Posterior cingulate gyrus (tissue), 11 donors: ENCODE data around the gene CASK.
A peak's percentile ranks its signal among the peaks of the same experiment; 100 is the strongest.

ENCODE experiments used
- DNase-seq, 10 donors: peaks; one replicate each; pipeline versions ENCODE4 v3.0.0 to v3.0.0-alpha.2; 2020 to 2021; ENCODE audit warnings: mixed read lengths in 3 of 10
- intact Hi-C: fragments of 100-400 bp; cut with DNase I; formaldehyde crosslinking; loops from one replicate; pipeline ENCODE4 v1.15.1; 2023

CASK gene

DNA sequence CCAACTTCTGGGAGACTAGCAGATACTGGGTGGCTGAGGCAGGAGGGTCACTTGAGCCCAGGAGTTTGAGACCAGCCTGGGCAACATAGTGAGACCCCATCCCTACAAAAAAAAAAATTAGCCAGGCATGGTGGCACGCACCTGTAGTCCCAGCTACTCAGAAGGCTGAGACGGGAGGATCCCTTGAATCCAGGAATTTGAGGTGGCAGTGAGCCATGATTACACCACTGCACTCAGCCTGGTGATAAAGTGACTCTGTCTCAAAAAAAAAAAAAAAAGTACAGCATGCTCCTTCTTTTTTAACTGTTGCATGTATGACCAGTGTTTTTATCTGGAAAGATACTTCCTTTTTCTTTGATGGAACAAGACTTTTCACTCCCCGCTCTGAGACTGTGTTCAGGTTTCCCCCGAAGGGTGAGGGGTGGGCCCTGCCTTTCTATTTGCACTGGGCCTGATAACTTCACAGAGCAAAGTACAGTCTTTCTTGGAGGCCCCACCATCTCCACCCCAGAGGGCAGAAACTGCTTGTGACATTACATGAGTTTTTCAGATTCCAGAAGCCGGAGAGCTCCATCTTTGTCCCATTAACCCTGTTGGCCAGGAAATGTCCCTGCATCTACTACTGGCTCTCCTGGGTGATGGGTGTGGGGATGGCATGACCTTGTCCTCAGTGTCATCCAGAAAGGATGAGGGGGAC, 441.1 kb downstream of the CASK start:
- DNase-seq: no peak

DNA sequence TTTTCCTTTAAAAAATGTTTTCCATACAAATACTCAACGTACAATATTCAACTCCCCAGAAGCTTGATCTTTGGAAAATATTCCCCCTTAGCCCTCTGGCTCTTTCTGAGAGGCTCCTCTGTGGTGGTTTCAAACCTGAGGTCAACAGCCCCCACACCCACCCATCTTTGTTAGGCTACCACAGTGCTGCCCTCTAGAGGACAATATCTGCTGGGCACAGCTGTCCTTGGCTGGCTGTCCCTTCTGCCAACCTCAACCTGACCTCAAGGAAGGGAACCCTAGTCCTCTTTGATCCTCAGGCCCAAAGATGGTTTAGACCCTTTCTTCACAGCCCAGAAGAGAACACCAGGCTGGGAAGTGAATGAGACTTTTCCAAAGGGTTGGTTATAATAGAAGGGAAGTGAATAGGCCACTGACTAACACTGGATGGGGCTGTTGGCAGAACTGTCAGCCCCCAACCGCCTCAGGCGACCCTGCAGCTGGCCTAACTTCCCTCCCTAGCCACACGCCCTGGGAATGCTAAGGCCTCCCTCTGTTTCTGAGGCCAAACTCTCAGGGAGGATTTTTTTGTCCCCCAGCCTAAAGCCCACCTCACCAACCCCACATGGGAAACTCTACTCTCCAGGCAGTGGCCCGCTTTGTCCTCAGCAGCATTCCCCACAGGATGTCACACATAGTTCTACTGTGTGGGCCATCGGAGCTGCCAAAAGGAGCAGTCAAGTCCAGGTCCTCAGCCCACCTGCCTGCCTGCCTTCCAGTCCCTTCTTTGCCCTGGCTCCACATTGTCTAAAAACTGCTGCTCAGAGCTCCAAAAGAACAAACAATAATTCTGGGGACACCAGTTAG, 441.9 kb downstream of the CASK start:
- DNase-seq: no peak
- intact Hi-C loops: no loop called here

More for the DNA sequence above, 441.1 kb downstream of the CASK start:
- intact Hi-C loops: no loop called here

DNA sequence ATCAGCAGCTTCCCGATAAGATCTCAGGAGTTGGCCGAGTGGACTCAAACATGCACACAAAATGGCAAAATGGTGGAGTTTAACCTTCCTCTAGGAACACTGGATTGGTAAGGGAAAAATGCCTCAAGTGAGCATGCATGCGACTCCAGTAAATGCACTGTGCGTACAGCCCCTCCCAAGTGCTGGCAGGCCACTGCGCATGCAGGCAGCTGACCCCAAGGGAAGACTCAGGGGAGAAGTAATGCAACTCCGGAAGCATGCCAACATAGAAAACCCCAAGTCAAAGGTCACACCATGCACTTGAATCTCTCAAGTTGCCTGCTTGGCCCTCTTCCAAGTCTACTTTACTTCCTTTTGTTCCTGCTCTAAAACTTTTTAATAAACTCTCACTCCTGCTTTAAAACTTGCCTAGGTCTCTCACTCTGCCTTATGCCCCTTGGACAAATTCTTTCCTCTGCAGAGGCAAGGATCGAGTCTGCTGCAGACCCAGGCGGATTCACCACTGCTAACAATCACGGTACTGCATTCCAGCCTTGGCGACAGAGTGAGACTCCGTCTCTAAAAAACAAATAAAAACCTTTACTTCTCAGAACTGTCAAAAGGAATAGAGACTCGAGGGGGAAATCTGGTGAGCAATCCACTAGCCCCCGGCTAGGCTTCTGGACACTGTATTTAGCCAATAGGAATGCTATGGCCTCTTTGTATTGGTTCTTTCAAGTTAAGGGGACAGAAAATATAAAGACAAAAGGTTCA, 442.7 kb downstream of the CASK start:
- no peak for DNase-seq
- intact Hi-C loops: no loop called here

DNA sequence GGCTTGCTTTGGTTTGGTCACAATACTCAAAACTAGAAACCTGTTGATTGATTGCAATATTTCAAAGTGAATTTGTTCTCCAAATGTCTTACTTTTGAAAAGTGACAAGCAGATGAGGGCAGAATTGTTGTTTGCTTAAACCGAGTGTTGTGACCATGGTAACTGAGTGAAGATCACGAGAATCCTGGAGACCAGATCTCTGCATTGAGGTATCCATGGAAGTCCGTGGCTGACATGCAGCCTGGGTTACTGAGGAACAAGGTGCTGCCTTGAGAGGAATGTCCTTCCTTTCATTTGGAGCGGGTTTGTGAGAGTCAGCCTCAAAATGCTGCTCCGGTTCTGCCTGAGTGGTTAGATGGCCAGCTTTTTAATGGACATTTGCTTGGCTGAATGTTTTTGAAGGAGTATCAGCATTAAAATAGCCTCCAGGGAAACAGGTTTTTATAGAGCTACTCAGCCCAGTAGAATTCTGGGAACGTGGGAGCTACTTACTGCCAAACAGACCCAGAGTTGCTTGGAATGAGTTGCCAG, 444.9 kb downstream of the CASK start:
- DNase-seq: peak in 1 of 10 donors; percentile 22

DNA sequence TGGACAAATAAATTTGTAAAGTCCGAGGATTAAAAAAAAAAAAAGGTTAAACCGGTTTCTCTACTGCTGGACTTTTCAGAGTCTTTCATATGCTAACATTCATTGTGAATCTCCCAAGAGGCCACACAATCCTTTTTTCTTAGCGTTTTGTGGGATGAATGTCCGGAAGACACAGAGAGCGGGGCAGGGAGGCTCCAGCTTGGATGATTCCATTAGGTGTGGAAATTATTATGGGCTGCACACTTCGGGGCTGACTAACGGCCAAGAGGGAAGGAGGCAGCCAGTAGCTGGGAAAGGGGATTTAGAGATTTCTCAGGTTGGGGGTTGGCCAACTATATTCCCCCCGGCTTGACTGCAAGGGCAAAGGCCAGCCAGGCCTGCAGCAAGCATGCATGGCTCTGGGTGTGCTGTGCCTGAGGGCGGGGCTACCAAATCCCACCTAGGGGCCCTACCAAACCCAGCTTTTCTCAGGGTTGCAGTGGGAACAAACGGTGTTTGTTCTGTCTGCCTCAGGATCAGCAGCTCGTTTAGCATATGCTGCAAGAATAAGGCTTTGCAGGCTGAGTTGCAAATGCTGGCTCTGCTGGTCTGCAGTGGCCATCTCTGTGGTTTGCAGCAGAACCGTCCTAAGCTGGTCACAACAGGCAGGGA, 447.6 kb downstream of the CASK start:
- intact Hi-C loops: no loop called here
- DNase-seq: peak in 1 of 10 donors; percentile 30

More for the DNA sequence above, 444.9 kb downstream of the CASK start:
- intact Hi-C loops: no loop called here

DNA sequence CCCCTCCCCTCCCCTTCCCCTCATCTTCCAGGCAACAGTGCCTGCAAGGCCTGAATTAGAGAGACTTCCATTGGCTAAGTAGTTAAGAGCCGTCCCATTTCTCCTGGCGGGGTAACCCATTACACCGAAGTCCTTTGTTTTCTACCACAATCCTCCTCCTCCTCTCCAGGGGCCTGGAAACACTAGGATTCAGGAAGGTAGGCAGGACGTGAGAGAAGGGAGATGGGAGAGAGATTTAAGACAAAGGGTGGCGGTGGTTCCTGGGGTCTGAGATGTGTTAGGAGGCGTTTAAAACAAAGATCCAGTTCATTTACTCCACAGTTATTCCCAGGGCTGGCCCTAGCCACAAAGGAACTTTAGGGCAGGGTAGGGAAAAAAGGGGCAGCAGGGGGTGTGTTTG, 448.2 kb downstream of the CASK start:
- no peak for DNase-seq
- intact Hi-C loops: no loop called here

DNA sequence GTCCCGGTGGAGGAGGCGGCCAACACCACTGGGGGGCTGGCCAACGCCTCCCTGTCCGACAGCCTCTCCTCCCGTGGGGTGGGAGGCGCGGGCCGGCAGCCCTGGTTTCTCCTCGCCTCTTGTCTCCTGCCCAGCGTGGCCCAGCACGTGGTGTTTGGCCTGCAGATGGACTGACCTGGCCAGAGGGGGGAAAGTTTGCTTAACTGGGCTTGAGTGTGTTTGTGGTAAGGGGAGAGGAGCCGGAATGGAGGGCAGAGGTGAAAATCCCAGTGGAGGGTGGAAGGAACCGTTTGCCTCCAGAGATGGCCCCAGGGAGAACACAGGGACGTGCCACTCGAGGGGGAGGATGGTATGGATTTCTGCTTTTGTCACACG, 448.6 kb downstream of the CASK start:
- DNase-seq: no peak
- intact Hi-C loops: no loop called here

DNA sequence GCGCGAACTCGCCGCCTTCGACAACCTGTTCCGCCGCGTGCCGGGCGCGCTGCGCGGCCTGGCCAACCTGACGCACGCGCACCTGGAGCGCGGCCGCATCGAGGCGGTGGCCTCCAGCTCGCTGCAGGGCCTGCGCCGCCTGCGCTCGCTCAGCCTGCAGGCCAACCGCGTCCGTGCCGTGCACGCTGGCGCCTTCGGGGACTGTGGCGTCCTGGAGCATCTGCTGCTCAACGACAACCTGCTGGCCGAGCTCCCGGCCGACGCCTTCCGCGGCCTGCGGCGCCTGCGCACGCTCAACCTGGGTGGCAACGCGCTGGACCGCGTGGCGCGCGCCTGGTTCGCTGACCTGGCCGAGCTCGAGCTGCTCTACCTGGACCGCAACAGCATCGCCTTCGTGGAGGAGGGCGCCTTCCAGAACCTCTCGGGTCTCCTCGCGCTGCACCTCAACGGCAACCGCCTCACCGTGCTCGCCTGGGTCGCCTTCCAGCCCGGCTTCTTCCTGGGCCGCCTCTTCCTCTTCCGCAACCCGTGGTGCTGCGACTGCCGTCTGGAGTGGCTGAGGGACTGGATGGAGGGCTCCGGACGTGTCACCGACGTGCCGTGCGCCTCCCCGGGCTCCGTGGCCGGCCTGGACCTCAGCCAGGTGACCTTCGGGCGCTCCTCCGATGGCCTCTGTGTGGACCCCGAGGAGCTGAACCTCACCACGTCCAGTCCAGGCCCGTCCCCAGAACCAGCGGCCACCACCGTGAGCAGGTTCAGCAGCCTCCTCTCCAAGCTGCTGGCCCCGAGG, 449.2 kb downstream of the CASK start:
- DNase-seq: peak in 2 of 10 donors; percentile 62 to 81
- intact Hi-C loops: no loop called here

DNA sequence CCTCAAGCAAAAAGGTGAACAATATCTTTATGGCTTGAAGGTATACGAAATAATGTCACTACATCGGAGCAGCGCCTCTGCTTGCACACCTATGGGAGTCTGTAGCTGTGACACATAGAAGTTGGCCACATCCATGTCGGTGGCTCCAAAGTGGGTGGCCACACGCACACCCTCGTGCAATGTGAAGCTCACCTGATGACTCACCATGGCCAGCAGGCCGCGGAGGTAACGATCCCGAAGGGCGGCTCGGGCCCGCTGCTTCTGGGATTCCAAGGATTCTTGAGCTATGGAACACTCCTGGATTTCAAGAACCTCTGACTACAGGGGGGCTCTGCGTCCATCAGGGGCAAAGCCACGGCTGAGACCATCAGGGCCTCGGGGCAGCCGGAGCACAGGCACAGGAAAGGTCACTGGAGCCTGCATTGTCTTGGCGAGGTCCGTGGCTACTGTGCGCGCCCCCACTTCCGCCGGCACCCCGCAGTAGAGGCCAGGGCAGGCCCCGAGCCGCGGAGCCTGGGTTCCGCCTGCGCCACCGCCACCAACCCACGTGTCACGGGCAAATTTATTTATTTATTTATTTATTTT, 451.0 kb downstream of the CASK start:
- DNase-seq: peak in 1 of 10 donors; percentile 63
- intact Hi-C loops: no loop called here

DNA sequence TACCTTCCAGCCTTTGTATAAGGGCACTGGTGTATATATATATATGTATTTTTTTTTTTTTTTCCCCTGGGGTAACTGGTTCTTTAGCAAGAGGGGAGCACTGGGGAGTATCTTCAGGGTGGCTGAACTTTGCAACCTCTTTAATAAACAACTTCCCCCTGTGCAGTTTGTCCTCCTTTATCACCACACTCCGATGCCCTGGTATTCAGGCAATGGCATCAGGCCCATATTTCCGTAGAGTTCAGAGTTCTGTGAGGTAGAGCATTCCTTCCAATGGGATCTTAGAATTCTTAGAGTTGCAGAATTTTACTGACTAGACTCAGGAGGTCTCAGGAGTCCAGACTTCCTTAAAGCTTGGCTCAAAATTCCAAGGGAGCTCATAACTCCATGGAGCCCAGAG, 451.6 kb downstream of the CASK start:
- intact Hi-C loops: no loop called here
- DNase-seq: no peak

DNA sequence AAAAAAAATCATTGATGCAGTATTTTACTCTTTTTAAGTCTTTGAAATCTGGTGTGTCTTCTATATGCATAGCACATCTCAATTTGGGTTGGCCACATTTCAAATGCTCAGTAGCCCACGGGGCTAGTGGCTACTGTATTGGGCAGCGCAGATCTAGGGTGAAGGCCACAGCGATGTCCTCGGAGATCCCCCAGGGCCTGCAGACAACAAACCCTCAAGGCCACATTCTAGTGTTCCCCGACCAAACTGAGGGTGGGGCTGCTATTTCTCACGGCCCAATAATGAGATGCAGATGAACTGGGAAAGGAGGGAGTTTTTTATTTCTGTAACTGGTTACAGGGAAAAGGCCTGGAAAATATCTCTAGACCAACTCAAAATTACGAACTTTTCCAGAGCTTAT, 452.6 kb downstream of the CASK start:
- intact Hi-C loops: no loop called here
- DNase-seq: no peak

DNA sequence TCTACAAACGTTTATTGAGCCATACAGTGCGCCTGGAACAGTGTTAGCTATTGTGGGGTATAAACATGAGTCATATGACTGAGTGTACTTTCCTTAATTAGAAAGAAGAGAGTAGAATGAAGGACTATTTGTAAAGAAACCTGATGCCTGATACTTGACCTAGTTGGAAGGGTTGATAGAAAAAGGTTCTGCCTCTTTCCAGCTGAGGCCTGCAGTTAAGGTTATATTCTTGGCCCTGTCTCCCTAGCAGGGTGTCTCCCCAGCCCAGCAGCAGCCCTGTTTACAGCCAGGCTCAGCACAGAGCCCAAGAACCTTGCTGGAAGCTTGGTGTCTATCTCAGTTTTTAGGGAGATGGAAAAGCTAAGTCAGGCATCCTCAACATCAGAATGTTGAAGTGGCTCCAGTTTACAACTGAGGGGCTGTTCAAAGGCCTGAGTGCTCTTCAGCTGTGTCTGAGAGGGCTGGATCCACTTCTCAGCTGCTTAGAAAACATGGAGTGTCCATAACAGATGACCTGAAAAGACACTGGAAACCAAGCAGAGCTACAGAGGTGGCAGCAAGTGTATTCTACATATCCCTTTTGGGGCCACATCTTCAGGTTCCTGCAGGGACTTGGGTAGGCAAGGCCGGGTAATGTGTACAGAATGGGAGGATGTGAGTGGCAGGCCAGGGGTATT, 454.6 kb downstream of the CASK start:
- intact Hi-C loops: no loop called here
- peak in 1 of 10 donors; percentile 30 for DNase-seq
